GM12865 (cell line): ENCODE results near the gene DENND1A.

Experiments
- DNase-seq: peaks from one replicate; pipeline ENCODE4 v3.0.0; 2010; ENCODE audit warnings: low read depth
- H3K4me3 ChIP-seq: 2 replicates; pipeline ENCODE4 v1.5.1; 2011; ENCODE audit warnings: mild to moderate bottlenecking, low read depth, low read length, control low read depth
- TF ChIP-seq, protein P1 (sequence below): IDR thresholded peaks from 2 replicates; pipeline ENCODE4 v1.5.1; 2011; ENCODE audit warnings: low read length, control low read depth, low read depth, inconsistent platforms; ENCODE audit not compliant: insufficient read depth; ENCODE audit errors: missing control alignments

Gene DENND1A

DNA sequence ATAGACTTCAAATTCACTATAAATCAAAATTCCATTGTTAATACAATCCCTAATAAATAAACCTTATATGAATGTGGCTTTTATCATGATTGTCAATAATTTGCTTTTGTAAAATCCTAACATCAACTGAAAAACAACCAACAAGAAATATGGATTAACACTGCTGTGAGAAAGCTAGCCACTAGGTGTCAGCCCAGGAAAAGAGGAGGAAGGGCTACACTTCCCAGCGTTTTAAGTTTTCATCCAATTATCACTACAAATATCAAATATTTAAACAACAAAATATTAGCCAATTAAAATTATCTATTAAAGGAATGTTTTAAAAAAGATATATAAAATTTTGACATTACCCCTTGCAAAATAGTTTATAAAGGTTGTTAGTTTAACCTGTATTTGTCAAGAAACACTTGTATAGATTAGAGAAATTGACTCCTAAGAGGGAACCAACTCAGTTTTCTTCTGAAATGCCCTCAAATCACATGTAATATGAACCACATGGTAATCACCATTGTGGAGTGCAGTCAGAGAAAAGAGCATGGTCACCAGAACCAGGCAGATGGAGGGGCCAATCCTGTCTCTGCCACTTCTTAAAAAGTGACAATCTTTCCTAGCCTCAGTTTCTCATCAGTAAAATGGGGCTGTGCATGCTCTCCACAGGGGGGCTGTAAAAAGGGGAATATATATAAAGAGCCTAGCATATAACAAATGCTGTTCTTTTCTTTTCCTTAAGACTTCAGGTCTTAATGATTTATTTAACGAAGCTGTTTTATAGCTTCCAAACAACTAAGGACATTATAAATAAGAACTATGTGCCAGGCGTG is 385.7 kb downstream of the DENND1A start:
- no peak overlapping the region for H3K4me3 ChIP-seq
- TF ChIP-seq, protein P1, sequence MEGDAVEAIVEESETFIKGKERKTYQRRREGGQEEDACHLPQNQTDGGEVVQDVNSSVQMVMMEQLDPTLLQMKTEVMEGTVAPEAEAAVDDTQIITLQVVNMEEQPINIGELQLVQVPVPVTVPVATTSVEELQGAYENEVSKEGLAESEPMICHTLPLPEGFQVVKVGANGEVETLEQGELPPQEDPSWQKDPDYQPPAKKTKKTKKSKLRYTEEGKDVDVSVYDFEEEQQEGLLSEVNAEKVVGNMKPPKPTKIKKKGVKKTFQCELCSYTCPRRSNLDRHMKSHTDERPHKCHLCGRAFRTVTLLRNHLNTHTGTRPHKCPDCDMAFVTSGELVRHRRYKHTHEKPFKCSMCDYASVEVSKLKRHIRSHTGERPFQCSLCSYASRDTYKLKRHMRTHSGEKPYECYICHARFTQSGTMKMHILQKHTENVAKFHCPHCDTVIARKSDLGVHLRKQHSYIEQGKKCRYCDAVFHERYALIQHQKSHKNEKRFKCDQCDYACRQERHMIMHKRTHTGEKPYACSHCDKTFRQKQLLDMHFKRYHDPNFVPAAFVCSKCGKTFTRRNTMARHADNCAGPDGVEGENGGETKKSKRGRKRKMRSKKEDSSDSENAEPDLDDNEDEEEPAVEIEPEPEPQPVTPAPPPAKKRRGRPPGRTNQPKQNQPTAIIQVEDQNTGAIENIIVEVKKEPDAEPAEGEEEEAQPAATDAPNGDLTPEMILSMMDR: peak; percentile 68
- DNase-seq: peak; percentile 40

DNA sequence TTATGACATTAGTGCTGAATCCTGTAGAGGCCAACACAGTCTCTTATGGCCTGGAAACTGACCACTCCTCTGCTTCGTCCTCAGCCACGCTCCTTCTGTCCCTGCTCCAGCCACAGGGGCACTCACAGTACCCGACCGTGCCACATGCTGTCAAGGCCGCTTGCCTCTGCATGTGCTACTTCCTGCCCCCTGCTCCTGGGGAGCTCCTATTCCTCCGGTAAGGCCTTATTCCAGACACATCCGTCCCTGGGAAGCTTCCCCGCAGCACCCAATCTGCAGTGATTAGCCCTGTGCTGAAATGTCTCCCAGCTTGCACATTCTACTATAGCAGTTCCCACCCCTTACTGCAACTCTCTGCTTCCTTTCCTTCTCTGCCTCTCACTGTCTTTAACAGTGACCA is 386.4 kb downstream of the DENND1A start:
- no peak overlapping the region for H3K4me3 ChIP-seq
- TF ChIP-seq, protein P1: no peak
- DNase-seq: no peak

DNA sequence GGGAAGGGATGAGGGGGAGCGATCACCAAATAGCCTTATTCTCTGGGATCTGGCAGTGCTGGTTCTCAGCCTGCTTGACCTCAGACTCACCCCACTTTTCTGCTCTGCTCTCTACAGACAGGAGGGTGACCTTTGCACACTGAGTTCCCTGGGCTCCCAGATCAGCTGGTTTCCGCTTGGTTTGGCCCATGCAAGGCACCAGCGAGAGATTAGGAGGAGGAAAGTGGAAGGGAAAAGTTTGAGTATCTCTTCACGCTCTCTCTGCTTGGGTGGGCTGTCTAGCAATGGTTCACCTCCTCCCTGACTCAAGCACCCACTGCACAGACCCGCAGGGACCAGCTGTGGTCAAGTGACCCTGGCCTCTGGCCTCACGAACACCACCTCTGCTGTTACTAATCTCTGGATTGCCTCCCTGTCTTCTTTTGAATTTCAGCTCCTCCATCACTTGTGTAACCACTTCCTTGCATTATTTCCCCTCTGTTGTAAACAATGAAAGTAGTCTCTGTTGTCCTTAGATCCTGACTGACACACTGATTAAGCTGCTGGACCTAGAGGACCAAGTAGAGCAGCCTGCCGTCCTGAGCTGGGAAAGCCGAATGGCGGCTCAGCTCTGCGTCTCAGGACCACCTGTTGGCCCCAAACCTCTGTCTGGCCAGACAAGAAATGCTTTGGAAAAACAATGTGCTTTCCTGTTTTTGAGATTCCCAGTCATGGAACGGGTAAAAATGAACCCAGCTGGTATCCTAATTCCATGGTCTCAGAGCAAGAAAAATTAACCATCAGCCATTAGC is 387.3 kb downstream of the DENND1A start:
- no peak overlapping the region for H3K4me3 ChIP-seq
- DNase-seq: no peak
- TF ChIP-seq, protein P1: no peak

DNA sequence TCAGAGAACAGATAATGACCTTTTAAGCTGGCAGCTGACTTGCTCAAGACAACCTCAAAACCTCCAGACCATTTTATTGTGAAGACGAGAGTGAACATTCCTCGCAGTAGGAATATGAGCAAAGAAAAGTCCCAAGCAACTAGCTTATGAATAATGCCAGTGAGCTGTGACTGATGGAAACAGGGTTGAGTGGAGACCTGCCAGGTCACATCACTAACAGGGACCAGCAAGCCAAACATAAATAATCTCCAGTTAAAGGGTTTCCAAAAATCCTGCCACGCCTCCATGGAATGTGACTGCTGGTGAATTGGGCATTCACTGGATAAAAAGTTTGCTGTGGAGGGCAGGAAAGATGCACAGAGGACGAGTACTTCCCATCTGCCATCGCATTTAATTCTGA is 388.5 kb downstream of the DENND1A start:
- TF ChIP-seq, protein P1: no peak
- no peak overlapping the region for H3K4me3 ChIP-seq
- DNase-seq: no peak

DNA sequence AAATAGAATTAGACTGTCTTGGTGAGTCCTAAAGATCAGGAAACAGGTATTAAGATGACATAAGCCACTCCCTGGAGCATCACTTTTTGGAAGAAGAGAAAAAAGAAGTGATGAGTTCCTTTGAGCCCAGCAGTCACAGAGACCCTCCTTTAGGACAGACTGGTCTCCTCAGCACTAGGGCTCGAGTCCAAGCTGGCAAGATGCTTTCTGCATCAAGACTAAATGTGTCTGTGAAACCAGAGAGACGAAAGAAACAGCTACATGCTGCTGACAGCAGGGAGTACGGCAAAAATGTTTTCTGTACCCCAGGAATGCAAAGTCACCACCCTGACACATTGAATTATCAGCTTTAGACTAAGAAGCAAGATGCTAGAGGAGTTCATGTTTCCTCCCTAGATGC is 389.5 kb downstream of the DENND1A start:
- TF ChIP-seq, protein P1: no peak
- no peak for DNase-seq
- no peak overlapping the region for H3K4me3 ChIP-seq

DNA sequence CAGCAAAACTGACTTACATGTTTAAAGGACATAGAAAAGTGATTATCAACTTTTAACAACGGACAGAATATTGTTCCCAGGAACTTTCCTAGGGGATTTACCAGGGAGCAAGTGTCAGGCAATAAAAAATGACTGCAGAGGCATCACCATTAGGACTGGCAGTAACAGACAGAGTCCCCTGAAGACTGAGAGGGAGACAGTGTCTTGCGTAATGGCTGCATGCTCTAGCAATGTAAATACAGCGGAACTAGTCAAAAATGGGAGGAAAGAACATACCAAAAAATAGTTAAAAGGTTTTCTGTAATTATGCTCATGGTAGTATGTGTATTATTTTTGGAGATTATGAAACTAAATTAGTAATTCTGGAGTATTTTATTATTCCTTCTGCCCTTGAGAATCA is 392.1 kb downstream of the DENND1A start:
- TF ChIP-seq, protein P1: no peak
- DNase-seq: no peak
- H3K4me3 ChIP-seq: no peak overlapping the region
